HFF-Myc (cell line): ENCODE results near the gene SORBS1.

Experiments
- DNase-seq: peaks from one replicate; pipeline ENCODE4 v3.0.0-alpha.2; 2011; ENCODE audit warnings: low read depth; ENCODE audit errors: extremely low read depth
- H3K4me3 ChIP-seq: replicated peaks from 2 replicates; pipeline ENCODE4 v1.5.1; 2011; ENCODE audit warnings: low read depth, mild to moderate bottlenecking, control low read depth, low read length
- CTCF ChIP-seq: IDR thresholded peaks from 2 replicates; pipeline ENCODE4 v1.5.1; 2012; ENCODE audit warnings: mild to moderate bottlenecking, low read depth, low read length, control low read depth; ENCODE audit errors: missing control alignments

The SORBS1 gene

DNA sequence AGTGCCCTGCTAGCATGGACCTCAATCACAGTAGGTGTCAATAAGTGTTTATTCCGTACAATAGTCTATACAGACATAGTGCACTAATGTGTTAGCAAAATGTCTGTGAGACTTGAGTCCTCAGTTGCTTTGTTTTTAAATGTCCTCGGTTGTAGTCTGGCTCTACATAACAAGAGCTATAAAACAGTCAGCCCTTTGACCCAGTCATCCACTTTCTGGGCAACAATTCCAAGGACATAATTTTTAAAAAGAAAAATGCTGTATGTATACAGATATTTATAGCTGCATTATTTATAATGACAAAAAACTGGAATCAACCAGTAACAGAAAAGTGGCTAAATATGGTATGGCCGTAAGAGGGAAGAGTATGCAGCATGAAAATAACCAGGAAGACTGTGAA lies 267.5 kb downstream of the SORBS1 start:
- DNase-seq = no peak
- H3K4me3 ChIP-seq = no peak overlapping the region
- no peak for TF ChIP-seq CTCF

DNA sequence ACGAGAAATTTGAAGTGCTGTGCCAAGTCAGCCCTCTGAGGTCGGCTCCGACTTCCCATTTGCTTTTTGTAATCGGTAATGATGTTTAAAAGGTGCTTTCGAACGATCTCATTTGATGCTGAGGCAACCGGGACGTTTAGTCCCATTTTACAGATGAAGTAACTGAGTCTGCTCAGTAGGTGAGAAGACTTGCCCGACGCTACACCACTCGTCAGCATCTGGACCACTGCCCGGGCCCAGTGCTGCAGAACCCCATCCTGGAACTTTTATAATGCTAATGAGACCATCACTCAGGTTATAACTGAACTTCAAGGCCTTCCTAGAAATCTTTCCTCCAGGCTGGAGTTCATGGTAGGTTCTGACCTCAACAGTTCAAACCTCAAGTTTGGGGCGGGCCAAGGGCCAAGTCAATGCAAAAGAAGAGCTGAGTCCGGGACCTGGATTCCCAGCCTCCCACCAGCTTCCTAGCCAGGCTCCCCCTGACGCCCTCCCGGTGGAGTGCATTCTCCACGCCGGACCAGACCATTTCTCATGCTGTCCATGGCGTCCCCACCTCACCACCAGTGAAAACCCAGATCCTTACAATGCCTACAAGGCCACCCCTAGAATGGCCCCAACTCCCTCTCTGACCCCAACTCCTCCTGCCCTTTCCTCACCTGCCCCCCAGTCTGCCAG lies 269.7 kb downstream of the SORBS1 start:
- TF ChIP-seq CTCF = no peak
- H3K4me3 ChIP-seq = peak overlapping the region; percentile 62
- no peak for DNase-seq

- H3K4me3 ChIP-seq = peak within 1 kb of the TSS; percentile 62
- TF ChIP-seq CTCF = no peak
- DNase-seq = no peak
Measured at GRCh38 chr10:95290461-95291364, 270.5 kb downstream of the SORBS1 start, which contains the start of gene PDLIM1. TSS of gene PDLIM1 (minus strand) at chr10:95291003. CDS start at chr10:95290915, 88 bp downstream.

DNA sequence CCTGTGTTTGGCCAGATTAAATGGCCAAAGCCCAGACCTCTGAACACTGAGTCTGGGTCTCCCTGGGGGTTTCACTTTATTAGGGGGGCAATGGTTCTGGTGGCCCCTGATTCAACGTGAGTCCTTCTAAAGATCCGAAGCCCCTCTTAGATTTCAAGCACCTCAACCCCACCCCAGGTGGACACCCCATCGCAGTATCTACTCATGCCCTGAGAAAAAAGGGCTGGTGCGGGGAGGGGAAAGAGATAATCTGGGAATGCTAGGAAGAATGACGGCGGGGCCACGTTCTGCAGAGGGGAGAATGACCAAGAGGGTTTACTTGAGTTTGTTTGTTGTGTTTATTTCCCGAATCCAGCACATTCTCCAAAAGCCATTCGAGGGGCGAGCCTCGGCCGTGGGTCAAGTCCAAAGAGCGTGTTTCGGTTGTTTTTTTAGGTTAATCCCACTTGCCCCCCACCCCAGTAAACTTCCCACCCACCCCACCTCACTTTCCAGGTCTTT lies 271.2 kb downstream of the SORBS1 start:
- no peak for DNase-seq
- no peak for TF ChIP-seq CTCF

GRCh38 chr10:95289003-95289920 lies 271.9 kb downstream of the SORBS1 start:
- TF ChIP-seq CTCF = no peak
- peak overlapping the region; percentile 62 for H3K4me3 ChIP-seq
- no peak for DNase-seq

More for the DNA sequence above, 271.2 kb downstream of the SORBS1 start:
- peak overlapping the region; percentile 62 for H3K4me3 ChIP-seq

DNA sequence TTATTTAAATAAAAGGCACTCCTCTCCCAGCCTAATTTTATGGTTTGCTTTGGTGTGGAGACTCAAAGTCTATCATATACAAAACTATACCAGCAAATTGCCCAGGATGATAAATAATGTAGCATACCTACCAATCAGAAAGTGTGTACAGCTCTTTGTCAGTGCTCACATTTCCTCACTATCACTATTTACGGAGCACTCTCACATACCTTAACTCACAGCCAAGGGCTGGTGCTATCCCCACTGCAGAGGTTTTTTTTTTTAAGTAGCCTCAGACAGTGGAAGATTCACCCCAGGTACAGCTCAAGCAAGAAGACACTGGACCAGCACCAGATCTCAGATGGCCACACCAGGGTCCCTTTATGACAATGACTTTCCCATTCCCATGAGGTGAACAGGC lies 272.9 kb downstream of the SORBS1 start:
- no peak for TF ChIP-seq CTCF
- H3K4me3 ChIP-seq = no peak overlapping the region
- no peak for DNase-seq
